ENCODE results near the gene GATM. TPM values are rescaled to one million over a fixed set of nuclear protein-coding genes. Genes with fewer than 3 reads are reported as not detected.

Gene GATM
- total RNA-seq, 1 donor from 2014 or later = not detected

DNA sequence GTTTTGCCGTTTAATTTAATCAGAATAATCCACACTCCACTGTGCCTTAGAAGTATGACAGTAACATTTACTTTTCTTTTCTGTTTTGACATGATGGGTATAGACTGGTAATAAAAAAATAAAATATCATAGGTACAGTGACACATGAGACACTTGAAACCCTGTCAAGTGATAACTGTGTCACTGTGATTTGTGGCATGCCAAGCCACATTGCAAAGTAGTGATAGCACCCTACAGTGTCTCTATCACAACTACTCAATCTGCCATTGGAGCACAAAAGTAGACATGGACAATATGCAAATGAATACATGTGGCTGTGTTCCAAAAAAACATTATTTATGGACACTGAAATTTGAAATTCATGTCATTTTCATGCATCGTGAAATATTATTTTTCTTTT is 22.5 kb downstream of the GATM start:
- Mint-ChIP-seq H3K27me3 (ENCODE audit: unreplicated experiment) (peaks cover 38% of the 10 kb centered on the region), H3K27ac (ENCODE audit: unreplicated experiment) (no peak overlapping the region), H3K9me3 (ENCODE audit: unreplicated experiment) (no peaks in the 10 kb centered on the region), H3K36me3 (ENCODE audit: unreplicated experiment) (no peaks in the 10 kb centered on the region), H3K4me3 (ENCODE audit: unreplicated experiment) (no peak overlapping the region), H3K4me1 (ENCODE audit: unreplicated experiment) (no peaks in the 10 kb centered on the region)
- DNase-seq (ENCODE audit: extremely low spot score, unreplicated experiment) = no peak
- TF ChIP-seq CTCF (IDR thresholded peaks at IDR 0.05) = no peak

DNA sequence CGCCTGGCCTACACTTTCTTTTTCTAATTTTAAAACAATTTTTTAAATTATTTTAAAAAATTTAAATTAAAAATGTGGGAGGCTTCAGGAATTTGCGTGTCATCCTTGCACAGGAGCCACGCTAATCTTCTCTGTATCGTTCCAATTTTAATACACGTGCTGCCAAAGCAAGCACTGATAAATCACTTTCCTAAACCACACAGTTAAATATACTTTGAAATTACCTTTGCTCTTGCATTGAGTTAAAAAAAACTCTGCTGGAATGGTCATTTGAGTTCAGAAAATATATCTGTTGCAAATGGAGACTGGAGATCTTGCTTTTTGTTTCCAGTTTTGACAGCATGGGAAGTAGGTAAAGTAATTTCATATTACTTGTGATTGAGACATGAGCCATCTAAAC is 23.6 kb downstream of the GATM start:
- Mint-ChIP-seq H3K27me3 (ENCODE audit: unreplicated experiment) (peaks cover 35% of the 10 kb centered on the region), H3K4me3 (ENCODE audit: unreplicated experiment) (no peak overlapping the region), H3K9me3 (ENCODE audit: unreplicated experiment) (no peaks in the 10 kb centered on the region), H3K36me3 (ENCODE audit: unreplicated experiment) (no peaks in the 10 kb centered on the region), H3K27ac (ENCODE audit: unreplicated experiment) (no peak overlapping the region), H3K4me1 (ENCODE audit: unreplicated experiment) (no peaks in the 10 kb centered on the region)
- DNase-seq (ENCODE audit: extremely low spot score, unreplicated experiment) = no peak
- no peak for TF ChIP-seq CTCF (IDR thresholded peaks at IDR 0.05)

GRCh38 chr15:45351227-45351626 is 27.1 kb downstream of the GATM start:
- no peak for TF ChIP-seq CTCF (IDR thresholded peaks at IDR 0.05)
- no peaks in the 10 kb centered on the region for H3K9me3 Mint-ChIP-seq (ENCODE audit: unreplicated experiment)
- no peaks in the 10 kb centered on the region for H3K4me1 Mint-ChIP-seq (ENCODE audit: unreplicated experiment)
- peaks cover 41% of the 10 kb centered on the region for H3K27me3 Mint-ChIP-seq (ENCODE audit: unreplicated experiment)
- no peak overlapping the region for H3K27ac Mint-ChIP-seq (ENCODE audit: unreplicated experiment)
- no peak for DNase-seq (ENCODE audit: extremely low spot score, unreplicated experiment)
- H3K4me3 Mint-ChIP-seq (ENCODE audit: unreplicated experiment) = no peak overlapping the region
- H3K36me3 Mint-ChIP-seq (ENCODE audit: unreplicated experiment) = no peaks in the 10 kb centered on the region

GRCh38 chr15:45349623-45350022 is 28.7 kb downstream of the GATM start:
- TF ChIP-seq CTCF (IDR thresholded peaks at IDR 0.05) = no peak
- no peak for DNase-seq (ENCODE audit: extremely low spot score, unreplicated experiment)
- no peak overlapping the region for H3K4me3 Mint-ChIP-seq (ENCODE audit: unreplicated experiment)
- H3K27me3 Mint-ChIP-seq (ENCODE audit: unreplicated experiment) = peaks cover 42% of the 10 kb centered on the region
- no peak overlapping the region for H3K27ac Mint-ChIP-seq (ENCODE audit: unreplicated experiment)
- no peaks in the 10 kb centered on the region for H3K36me3 Mint-ChIP-seq (ENCODE audit: unreplicated experiment)
- H3K9me3 Mint-ChIP-seq (ENCODE audit: unreplicated experiment) = no peaks in the 10 kb centered on the region
- H3K4me1 Mint-ChIP-seq (ENCODE audit: unreplicated experiment) = no peaks in the 10 kb centered on the region

DNA sequence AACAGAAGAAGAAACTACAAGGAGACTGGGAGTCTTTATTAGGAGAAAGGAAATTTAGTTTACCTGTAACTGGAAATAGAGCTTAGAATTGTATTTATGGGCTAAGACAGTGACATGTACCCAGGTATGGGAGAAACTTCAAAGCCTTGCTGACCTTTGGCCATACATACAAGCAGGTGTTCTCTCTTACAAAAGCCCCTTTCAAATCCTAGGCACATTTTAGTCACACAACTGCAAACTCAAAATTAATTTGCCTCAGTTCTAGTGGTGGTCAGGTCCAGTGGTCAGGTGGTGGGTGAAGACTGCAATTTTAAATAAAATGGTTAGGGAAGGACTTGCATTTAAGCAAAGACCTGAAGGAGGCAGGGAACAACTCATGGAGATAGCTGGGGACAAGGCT is 30.4 kb downstream of the GATM start:
- H3K9me3 Mint-ChIP-seq (ENCODE audit: unreplicated experiment) = no peaks in the 10 kb centered on the region
- H3K4me1 Mint-ChIP-seq (ENCODE audit: unreplicated experiment) = no peaks in the 10 kb centered on the region
- no peak for TF ChIP-seq CTCF (IDR thresholded peaks at IDR 0.05)
- H3K27ac Mint-ChIP-seq (ENCODE audit: unreplicated experiment) = no peak overlapping the region
- DNase-seq (ENCODE audit: extremely low spot score, unreplicated experiment) = no peak
- H3K36me3 Mint-ChIP-seq (ENCODE audit: unreplicated experiment) = no peaks in the 10 kb centered on the region
- peaks cover 41% of the 10 kb centered on the region for H3K27me3 Mint-ChIP-seq (ENCODE audit: unreplicated experiment)
- no peak overlapping the region for H3K4me3 Mint-ChIP-seq (ENCODE audit: unreplicated experiment)
